ENCODE data around the gene NMNAT1.
"Not testable (repeated sequence)": the region's sequence is repeated elsewhere in the genome, so short reads cannot be mapped to it uniquely, and the experiment has no call there.

NMNAT1 gene

GRCh38 chr1:10020086-10020485 lies 76.8 kb downstream of the NMNAT1 start:
- DNase-seq (ENCODE audit: low spot score): no peak

GRCh38 chr1:10020678-10021077 lies 77.4 kb downstream of the NMNAT1 start:
- DNase-seq (ENCODE audit: low spot score): not testable (repeated sequence)

GRCh38 chr1:10021992-10022391 lies 78.7 kb downstream of the NMNAT1 start:
- not testable (repeated sequence) for DNase-seq (ENCODE audit: low spot score)

GRCh38 chr1:10022656-10023055 lies 79.4 kb downstream of the NMNAT1 start:
- DNase-seq (ENCODE audit: low spot score): no peak

GRCh38 chr1:10025354-10025753 lies 82.1 kb downstream of the NMNAT1 start:
- no peak for DNase-seq (ENCODE audit: low spot score)

GRCh38 chr1:10027027-10027426 lies 83.8 kb downstream of the NMNAT1 start:
- no peak for DNase-seq (ENCODE audit: low spot score)

GRCh38 chr1:10028956-10029500 lies 85.8 kb downstream of the NMNAT1 start:
- not testable (repeated sequence) for DNase-seq (ENCODE audit: low spot score)

- DNase-seq (ENCODE audit: low spot score): no peak
Measured at GRCh38 chr1:10031461-10031860, 88.2 kb downstream of the NMNAT1 start.

- peak; percentile 98 for DNase-seq (ENCODE audit: low spot score)
Measured at GRCh38 chr1:10032590-10033358, 89.5 kb downstream of the NMNAT1 start, which contains the start of gene UBE4B. Gene UBE4B (plus strand): TSS chr1:10032958. CDS start chr1:10033671, 713 bp downstream.

GRCh38 chr1:10033359-10033845 lies 90.1 kb downstream of the NMNAT1 start:
- no peak for DNase-seq (ENCODE audit: low spot score)

Data from CD4-positive, alpha-beta T cell treated with Interleukin-6 at 100 ng/mL for 8 hours (primary cell).